Loucy (cell line): Measurements from ENCODE around the gene MALAT1.

Source experiments
- EZH2phosphoT487 ChIP-seq: fragments of 200-600 bp; IDR thresholded peaks from 2 replicates; pipeline ENCODE4 v1.6.1; 2018; ENCODE audit warnings: antibody characterized with exemption, mild to moderate bottlenecking, moderate library complexity, borderline replicate concordance
- TF ChIP-seq, protein P1 (sequence below): fragments of 200-600 bp; sonication (generic); conservative IDR thresholded peaks from 2 replicates; pipeline ENCODE4 v1.5.1; 2014; ENCODE audit warnings: mild to moderate bottlenecking, antibody characterized with exemption, low read length

GRCh38 chr11:65537620-65538231, 38.9 kb downstream of the MALAT1 start:
- no peak for TF ChIP-seq EZH2phosphoT487
- TF ChIP-seq, protein P1, sequence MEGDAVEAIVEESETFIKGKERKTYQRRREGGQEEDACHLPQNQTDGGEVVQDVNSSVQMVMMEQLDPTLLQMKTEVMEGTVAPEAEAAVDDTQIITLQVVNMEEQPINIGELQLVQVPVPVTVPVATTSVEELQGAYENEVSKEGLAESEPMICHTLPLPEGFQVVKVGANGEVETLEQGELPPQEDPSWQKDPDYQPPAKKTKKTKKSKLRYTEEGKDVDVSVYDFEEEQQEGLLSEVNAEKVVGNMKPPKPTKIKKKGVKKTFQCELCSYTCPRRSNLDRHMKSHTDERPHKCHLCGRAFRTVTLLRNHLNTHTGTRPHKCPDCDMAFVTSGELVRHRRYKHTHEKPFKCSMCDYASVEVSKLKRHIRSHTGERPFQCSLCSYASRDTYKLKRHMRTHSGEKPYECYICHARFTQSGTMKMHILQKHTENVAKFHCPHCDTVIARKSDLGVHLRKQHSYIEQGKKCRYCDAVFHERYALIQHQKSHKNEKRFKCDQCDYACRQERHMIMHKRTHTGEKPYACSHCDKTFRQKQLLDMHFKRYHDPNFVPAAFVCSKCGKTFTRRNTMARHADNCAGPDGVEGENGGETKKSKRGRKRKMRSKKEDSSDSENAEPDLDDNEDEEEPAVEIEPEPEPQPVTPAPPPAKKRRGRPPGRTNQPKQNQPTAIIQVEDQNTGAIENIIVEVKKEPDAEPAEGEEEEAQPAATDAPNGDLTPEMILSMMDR, result no peak
